ENCODE results near the gene C1orf74.
"Not testable (repeated sequence)": the region's sequence is repeated elsewhere in the genome, so short reads cannot be mapped to it uniquely, and the experiment has no call there.

Gene C1orf74

GRCh38 chr1:209805875-209806760 lies 21.8 kb upstream of the C1orf74 start, which contains the start of gene IRF6:
TSS of gene IRF6 (minus strand) at chr1:209806142. CDS start at chr1:209801413, 4,729 bp downstream.
- DNase-seq (ENCODE audit: low read depth) = peak; percentile 60

GRCh38 chr1:209805341-209805781 lies 21.0 kb upstream of the C1orf74 start:
- no peak for DNase-seq (ENCODE audit: low read depth)

- no peak for DNase-seq (ENCODE audit: low read depth)
These were observed 19.2 kb upstream of the C1orf74 start for GRCh38 chr1:209803568-209803967.

GRCh38 chr1:209802780-209803152 lies 18.4 kb upstream of the C1orf74 start:
- DNase-seq (ENCODE audit: low read depth) = no peak

- DNase-seq (ENCODE audit: low read depth) = no peak
These were observed 17.9 kb upstream of the C1orf74 start for GRCh38 chr1:209802117-209802779.

- no peak for DNase-seq (ENCODE audit: low read depth)
These were observed 16.9 kb upstream of the C1orf74 start for GRCh38 chr1:209800984-209801834.

- no peak for DNase-seq (ENCODE audit: low read depth)
These were observed 13.8 kb upstream of the C1orf74 start for GRCh38 chr1:209797978-209798639.

- not testable (repeated sequence) for DNase-seq (ENCODE audit: low read depth)
These were observed 9.4 kb upstream of the C1orf74 start for GRCh38 chr1:209793711-209794110.

GRCh38 chr1:209791920-209792319 lies 7.6 kb upstream of the C1orf74 start:
- no peak for DNase-seq (ENCODE audit: low read depth)

GRCh38 chr1:209790286-209791193 lies 6.2 kb upstream of the C1orf74 start:
- no peak for DNase-seq (ENCODE audit: low read depth)

- DNase-seq (ENCODE audit: low read depth) = no peak
These were observed 4.9 kb upstream of the C1orf74 start for GRCh38 chr1:209789245-209789644.

GRCh38 chr1:209787551-209787950 lies 3.2 kb upstream of the C1orf74 start:
- no peak for DNase-seq (ENCODE audit: low read depth)

- no peak for DNase-seq (ENCODE audit: low read depth)
These were observed 1.8 kb upstream of the C1orf74 start for GRCh38 chr1:209786146-209786545.

GRCh38 chr1:209785592-209785991 lies 1.2 kb upstream of the C1orf74 start:
- no peak for DNase-seq (ENCODE audit: low read depth)

GRCh38 chr1:209783386-209783785 lies 973 bp downstream of the C1orf74 start:
- DNase-seq (ENCODE audit: low read depth) = no peak

- no peak for DNase-seq (ENCODE audit: low read depth)
These were observed 4.1 kb downstream of the C1orf74 start for GRCh38 chr1:209780268-209780667.

GRCh38 chr1:209778102-209778501 lies 6.3 kb downstream of the C1orf74 start:
- DNase-seq (ENCODE audit: low read depth) = no peak

- DNase-seq (ENCODE audit: low read depth) = no peak
These were observed 6.8 kb downstream of the C1orf74 start for GRCh38 chr1:209777587-209777986.

- no peak for DNase-seq (ENCODE audit: low read depth)
These were observed 8.7 kb downstream of the C1orf74 start for GRCh38 chr1:209775678-209776077.

GRCh38 chr1:209774592-209774991 lies 9.8 kb downstream of the C1orf74 start:
- no peak for DNase-seq (ENCODE audit: low read depth)

- DNase-seq (ENCODE audit: low read depth) = no peak
These were observed 12.2 kb downstream of the C1orf74 start for GRCh38 chr1:209772126-209772525.
